HG02610 (cell line): ENCODE measurements around the gene TTBK1.

ENCODE experiments used
- ATAC-seq: cut with Tn5 transposase; IDR thresholded peaks from one replicate; pipeline ENCODE4 v1.9.1; 2021; ENCODE audit warnings: mild to moderate bottlenecking, moderate library complexity; ENCODE audit not compliant: unreplicated experiment

TTBK1 gene

GRCh38 chr6:43335469-43335868, 92.2 kb downstream of the TTBK1 start:
- ATAC-seq = no peak

GRCh38 chr6:43336382-43336781, 93.1 kb downstream of the TTBK1 start:
- no peak for ATAC-seq
